Fibroblast of gingiva (primary cell): ENCODE results near the gene ZNF83.
"Not testable (repeated sequence)": the region's sequence is repeated elsewhere in the genome, so short reads cannot be mapped to it uniquely, and the experiment has no call there.

Experiments
- DNase-seq: peaks from one replicate; pipeline ENCODE4 v3.0.0-alpha.2; 2011; ENCODE audit warnings: low read depth

ZNF83 gene

DNA sequence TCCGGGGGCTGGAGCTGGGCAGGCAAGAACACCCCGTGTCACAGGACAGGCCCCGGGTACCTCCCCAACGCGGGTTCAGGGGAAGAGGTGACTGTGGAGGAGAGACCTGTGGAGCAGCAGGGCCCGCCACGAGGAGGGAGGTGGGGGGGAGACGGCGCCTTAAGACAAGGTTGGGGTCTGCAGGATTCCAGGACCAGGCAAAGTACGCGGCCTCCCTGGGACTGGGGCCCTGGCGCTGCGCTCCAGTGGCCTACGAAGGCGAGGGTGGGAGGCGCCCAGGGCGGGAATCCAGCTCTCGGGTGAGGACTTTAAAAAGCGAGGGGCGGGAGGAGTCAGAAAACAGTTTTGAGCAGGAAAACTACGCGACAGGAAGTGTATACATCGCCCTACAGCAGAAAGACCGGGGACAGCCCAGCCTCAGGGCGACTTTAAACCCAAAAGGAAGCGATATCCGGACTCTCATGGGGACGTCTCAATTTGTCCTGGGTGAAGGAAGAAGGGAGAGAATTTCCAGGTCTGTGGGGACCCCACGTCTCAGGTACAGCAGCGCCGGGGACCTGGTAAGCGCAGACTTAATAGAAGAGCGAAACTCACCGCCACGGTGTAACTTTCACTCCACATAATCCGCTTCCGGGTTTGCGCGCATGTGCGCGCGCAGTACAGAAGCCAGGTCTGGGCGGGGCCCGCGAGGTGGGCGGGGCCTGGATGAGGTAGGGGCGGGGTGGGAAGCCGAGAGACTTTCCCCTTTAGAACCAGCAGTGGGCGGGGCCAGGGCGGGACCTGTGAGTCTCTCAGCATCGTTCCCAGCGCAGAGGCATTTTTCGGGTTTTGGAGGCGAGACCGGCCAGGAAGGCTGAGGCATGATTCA lies at the start of gene ZNF83:
Gene ZNF83, minus strand, starts transcription at position 638 of the 868 bp plus-strand sequence.
- DNase-seq = peak; percentile 91

- DNase-seq = no peak
These were observed 49.5 kb upstream of the ZNF83 start for GRCh38 chr19:52687684-52688083.

- DNase-seq = no peak
These were observed 47.7 kb upstream of the ZNF83 start for GRCh38 chr19:52685811-52686210.

- DNase-seq = not testable (repeated sequence)
These were observed 43.1 kb upstream of the ZNF83 start for GRCh38 chr19:52681216-52681615.

GRCh38 chr19:52679598-52679997 lies 41.4 kb upstream of the ZNF83 start:
- DNase-seq = no peak

DNA sequence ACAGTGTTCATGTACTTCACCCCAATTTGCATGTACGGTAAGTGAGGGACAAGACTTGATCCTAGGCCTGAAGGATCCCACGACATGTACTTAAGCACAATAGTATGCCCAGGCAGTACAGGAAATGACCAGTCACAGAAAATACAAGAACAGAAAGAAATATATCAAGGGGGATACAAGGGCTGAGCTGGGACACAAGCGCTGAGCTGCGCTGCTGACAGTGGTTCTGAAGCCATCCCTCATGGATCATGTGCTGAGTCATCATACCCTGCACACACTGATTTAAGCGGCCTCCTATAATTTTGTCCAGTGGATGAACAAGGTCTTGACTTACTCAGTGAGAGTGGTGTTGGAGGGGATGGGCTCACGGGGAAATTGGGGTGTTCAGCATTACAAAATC lies 37.1 kb upstream of the ZNF83 start:
- DNase-seq = not testable (repeated sequence)

DNA sequence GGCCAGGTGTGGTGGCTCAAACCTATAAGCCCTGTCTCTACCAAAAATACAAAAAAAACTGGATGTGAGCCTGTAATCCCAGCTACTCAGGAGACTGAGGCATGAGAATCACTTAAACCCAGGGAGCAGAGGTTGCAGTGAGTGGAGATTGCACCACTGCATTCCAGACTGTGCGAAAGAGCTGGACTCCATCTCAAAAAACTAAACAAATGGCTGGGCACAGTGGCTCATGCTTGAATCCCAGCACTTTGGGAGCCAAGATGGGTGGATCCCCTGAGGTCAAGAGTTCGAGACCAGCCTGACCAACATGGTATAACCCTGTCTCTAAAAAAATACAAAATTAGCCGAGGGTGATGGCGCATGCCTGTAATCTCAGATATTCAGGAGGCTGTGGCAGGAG lies 34.9 kb upstream of the ZNF83 start:
- peak; percentile 53 for DNase-seq

GRCh38 chr19:52670046-52670445 lies 31.9 kb upstream of the ZNF83 start:
- no peak for DNase-seq

DNA sequence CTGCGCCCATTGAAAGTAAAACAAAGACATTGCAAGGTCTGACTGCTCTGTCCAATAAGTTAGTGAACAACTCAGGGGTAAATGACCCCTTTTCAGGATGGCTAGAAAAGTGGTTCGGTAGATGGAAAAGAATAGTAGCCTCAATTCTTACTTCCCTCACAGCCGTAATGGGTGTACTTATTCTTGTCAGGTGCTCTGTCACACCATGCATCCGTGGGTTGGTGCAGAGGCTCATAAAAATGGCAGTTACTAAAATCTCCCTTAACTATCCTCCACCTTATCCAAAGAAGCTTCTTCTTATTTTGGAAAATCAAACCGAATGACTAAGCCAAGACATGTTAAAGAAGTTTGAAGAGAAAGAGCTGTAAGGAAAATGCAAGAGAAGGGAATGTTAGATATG lies 31.4 kb upstream of the ZNF83 start:
- DNase-seq = no peak

GRCh38 chr19:52667972-52668371 lies 29.8 kb upstream of the ZNF83 start:
- no peak for DNase-seq

DNA sequence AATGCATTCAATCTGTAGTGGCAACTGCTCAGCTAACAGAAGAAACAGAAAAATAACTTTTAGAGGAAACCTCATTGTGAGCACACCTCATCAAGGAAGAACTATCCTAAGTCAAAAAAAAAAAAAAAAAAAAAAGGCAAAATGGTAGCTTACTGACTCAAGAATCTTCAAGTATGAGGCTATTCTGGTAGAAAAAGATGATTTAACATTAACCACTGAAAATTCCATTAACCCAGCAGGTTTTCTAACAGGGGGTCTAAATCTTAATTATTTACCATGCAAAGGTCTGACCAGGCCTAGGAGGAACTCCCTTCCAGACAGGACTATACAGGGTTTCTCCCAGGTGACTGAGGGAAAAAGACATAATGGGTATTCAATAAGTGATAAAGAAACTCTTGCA lies 28.4 kb upstream of the ZNF83 start:
- DNase-seq = no peak

DNA sequence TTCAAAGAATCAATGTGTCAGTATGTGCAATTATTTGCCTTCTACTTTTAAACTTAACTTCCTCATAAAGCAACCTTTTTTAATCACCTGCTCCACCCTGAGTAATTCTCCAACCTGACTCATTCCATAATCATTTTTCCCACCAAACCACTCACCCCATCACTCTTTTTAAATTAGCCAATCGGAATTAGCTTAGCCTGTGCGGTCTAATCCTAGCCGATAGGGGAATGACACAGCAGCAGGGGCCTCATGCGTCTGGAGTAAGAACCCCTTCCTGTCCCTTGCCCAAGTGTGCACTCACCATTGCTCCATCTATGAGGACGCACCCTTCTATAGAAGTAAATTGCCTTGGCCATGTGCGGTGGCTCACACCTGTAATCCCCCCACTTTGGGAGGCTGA lies 27.4 kb upstream of the ZNF83 start:
- no peak for DNase-seq

DNA sequence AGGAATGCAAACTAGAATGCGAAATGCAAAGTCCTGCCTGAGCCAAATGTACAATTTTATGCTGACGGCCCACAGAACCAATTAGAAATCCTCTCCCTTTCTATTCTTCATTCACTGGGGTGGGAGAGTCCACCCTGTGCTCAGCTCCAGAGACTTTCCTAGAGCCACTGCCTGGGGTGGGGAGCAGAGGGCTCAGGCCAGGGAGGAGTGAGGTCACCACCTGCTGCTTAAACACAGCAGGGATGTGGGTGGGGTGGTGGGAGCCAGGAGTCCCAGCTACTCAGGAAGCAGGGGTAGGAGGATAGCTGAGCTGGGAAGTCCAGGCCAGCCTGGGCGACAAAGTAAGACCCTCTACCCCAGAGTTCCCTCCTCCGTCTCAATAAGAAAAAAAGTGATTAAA lies 26.9 kb upstream of the ZNF83 start:
- no peak for DNase-seq

DNA sequence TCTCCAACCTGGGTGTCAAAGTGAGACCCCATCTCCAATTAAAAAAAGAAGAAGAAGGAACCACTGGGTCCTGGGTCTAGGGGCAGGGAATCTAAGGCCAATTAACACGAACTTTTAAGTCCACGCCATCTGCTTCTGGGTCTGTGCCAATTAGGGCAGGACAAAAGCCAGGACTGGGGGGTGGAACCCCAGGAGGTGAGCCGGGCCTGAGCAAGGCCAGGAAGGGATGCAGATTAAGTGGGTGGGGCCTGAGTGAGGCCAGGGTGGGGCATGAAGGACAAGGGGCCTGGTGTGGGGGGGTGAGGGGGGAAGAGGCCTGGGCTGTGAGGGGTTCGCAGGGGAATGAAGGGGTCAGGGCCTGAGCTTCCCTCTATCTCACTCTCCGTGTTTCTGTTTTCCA lies 26.3 kb upstream of the ZNF83 start:
- no peak for DNase-seq

DNA sequence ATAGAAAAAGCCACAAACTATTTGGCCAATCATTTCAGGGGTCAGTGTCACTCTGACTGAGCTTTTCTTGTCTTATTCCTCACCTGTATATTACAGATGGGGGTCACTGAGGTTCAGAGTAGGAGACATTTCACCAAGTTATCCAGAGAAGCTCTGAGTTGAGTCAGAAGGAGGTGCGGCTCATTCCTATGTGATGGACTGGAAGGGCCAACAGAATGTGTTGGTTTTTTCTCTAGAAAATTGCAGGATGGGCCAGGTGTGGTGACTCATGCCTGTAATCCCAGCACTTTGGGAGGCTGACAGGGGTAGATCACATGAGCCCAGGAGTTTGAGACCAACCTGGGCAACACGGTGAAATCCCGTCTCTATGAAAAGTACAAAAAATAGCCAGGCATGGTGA lies 24.5 kb upstream of the ZNF83 start:
- DNase-seq = no peak

DNA sequence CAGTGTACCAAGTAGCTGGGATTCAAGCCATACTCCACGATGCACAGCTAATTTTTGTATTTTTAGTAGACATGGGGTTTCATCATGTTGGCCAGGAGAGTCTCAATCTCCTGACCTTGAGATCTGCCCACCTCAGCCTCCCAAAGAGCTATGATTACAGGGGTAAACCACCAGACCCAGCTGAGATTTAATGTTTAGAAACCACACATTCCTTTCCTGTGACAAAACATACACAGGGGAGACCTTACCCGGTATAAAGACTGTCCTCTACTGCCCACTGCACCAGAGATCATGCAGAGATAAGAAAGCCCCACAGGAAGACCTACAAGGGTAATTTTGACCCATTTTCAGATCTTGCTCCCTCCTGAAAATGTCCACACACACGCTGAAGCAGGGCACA lies 22.8 kb upstream of the ZNF83 start:
- no peak for DNase-seq

GRCh38 chr19:52659013-52659412 lies 20.9 kb upstream of the ZNF83 start:
- DNase-seq = no peak

DNA sequence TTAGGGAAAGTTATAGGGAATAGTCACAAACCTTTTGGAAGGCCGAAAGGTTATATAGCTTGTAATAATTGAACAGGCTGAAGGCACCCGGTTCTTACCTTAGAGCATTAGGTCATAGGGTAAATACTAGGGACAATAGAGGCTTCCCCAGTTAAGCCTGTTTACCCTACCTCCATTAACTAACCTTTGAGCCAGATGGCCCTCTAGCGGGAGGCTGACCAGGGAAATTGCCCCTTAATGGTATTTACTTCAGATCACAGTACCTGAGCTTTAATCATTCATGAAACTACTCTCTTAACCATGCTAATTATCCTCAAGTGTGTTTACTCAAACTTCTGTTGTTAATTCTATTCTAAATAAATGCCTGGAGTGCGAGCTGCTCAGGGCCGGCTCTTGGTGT lies 20.4 kb upstream of the ZNF83 start:
- no peak for DNase-seq

DNA sequence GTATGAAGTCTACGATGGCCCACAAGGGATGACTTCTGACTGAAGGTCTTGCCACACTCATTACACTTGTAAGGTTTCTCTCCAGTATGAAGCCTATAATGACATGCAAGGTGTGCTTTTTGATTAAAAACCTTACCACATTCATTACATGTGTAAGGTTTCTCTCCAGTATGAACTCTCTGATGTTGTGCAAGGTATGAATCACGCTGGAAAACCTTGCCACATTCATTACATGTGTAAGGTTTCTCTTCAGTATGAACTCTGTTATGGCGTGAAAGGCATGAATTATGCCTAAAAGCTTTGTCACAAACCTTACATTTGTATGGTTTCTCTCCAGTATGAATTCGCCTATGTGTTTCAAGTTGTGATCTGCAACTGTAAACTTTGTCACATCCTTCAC lies 15.0 kb upstream of the ZNF83 start:
- DNase-seq = no peak

DNA sequence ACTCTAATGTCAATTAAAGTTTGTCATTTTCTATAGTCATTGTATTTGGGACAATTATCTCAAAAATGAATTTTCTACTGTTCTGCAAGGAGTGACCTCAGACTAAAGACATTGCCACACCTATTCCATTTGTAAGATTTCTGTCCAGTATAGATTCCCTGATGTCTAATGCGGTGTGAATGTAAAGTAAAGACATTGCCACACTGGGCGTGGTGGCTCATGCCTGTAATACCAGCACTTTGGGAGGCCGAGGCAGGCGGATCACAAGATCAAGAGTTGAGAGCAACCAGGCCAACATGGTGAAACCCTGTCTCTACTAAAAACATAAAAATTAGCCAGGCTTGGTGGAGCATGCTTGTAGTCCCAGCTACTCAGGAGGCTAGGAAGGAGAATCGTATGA lies 13.8 kb upstream of the ZNF83 start:
- DNase-seq = no peak

DNA sequence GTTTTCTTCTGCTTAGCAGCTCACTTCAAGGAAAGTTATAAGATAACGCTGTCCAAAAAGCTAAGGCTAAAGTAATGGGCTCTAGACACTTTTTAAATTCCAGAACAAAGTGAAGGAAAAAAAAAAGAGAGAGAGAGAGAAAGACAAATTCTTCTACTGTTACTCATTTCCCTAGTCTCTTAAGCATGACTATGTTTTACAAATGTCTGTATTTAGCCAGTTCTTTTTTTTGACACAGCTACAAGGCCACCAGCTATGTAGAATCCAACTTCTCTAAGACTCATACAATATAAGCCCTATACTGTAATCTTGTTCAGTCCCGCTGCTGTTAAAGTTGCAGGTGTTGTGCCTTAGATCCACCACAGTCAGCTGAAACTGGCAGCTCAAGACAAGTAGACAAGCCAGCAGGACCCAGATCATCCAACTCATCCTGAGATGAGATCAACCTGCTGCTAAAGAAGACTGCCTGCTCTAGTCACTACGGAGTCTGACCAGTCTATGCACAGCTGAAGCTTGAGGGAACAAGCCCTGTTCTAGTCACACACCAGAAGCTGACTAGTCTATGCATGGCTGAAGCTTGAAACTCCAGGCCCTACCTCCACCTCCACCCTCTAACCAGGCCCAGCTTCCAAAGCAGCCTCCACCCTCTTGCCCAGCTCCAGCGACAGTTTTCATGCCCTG lies 10.3 kb upstream of the ZNF83 start:
- DNase-seq = peak; percentile 3

GRCh38 chr19:52646571-52647217 lies 8.5 kb upstream of the ZNF83 start:
- no peak for DNase-seq

DNA sequence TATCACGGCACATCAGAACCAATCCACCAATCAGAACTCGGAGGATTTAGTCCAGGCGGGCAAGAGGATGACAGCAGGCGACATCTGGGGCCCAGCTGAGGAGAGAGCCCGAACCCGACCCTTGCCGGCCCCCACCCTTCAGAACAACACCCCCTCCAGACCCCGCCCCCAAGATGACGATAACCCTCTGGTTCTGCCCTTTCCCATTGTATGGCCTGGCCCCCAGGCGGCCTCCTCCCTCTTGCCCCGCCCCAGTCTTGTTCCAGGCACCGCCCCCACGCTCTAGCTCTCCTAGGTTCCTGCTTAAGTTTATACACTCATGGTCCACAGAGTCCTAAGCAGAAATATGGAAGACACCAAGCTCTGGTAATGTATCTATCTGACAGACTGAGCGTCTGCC lies 2.8 kb upstream of the ZNF83 start:
- DNase-seq = no peak
